Measurements from ENCODE around the gene RTP4. TPM values are rescaled to one million over a fixed set of nuclear protein-coding genes. Genes with fewer than 3 reads are reported as not detected.

RTP4 gene
- total and polyA plus RNA-seq, 2 experiments from 2014 or later, result 1.8 to 1.9 TPM

- Histone ChIP-seq H3K79me2 (no peaks in the 10 kb centered on the region), H3K4me2 (no peak overlapping the region), H3K4me3 (no peak overlapping the region), H4K20me1 (ENCODE audit: insufficient read depth, poor library complexity, severe bottlenecking) (no peaks in the 10 kb centered on the region), H3K36me3 (replicated peaks; ENCODE audit: insufficient read depth, low read depth) (no peaks in the 10 kb centered on the region), H3K9me2 (replicated peaks; ENCODE audit: insufficient read depth) (no peaks in the 10 kb centered on the region), H3K27me3 (no peaks in the 10 kb centered on the region), H3K27ac (no peak overlapping the region), H2AFZ (no peak overlapping the region), H3K4me1 (ENCODE audit: insufficient read depth) (no peaks in the 10 kb centered on the region), H3K9me3 (ENCODE audit: low read depth) (no peaks in the 10 kb centered on the region)
- WGBS (ENCODE audit: low lambda C conversion rate, missing lambda C conversion rate), result 49% methylated on average over 3 of the region's 3 CpGs
- TF ChIP-seq EZH2phosphoT487 (IDR thresholded peaks at IDR 0.05; ENCODE audit: low read depth, severe bottlenecking, unreplicated experiment) (no peak), CTCF (IDR thresholded peaks at IDR 0.05; ENCODE audit: poor library complexity) (no peak), EZH2 (IDR thresholded peaks at IDR 0.05; ENCODE audit: borderline replicate concordance) (no peak)
- DNase-seq (ENCODE audit: low spot score), result no peak
Measured at GRCh38 chr3:187360596-187360995, 7.6 kb upstream of the RTP4 start.

- Histone ChIP-seq H3K79me2 (no peaks in the 10 kb centered on the region), H3K4me2 (no peak overlapping the region), H4K20me1 (ENCODE audit: insufficient read depth, poor library complexity, severe bottlenecking) (no peaks in the 10 kb centered on the region), H3K27me3 (no peaks in the 10 kb centered on the region), H3K4me1 (ENCODE audit: insufficient read depth) (no peaks in the 10 kb centered on the region), H3K4me3 (no peak overlapping the region), H3K9me3 (ENCODE audit: low read depth) (no peaks in the 10 kb centered on the region), H3K27ac (no peak overlapping the region), H3K9me2 (replicated peaks; ENCODE audit: insufficient read depth) (no peaks in the 10 kb centered on the region), H3K36me3 (replicated peaks; ENCODE audit: insufficient read depth, low read depth) (no peaks in the 10 kb centered on the region), H2AFZ (no peak overlapping the region)
- WGBS (ENCODE audit: low lambda C conversion rate, missing lambda C conversion rate), result 40% methylated on average over 2 of the region's 2 CpGs
- TF ChIP-seq CTCF (IDR thresholded peaks at IDR 0.05; ENCODE audit: poor library complexity) (no peak), EZH2phosphoT487 (IDR thresholded peaks at IDR 0.05; ENCODE audit: low read depth, severe bottlenecking, unreplicated experiment) (no peak), EZH2 (IDR thresholded peaks at IDR 0.05; ENCODE audit: borderline replicate concordance) (no peak)
- DNase-seq (ENCODE audit: low spot score), result no peak
Measured at GRCh38 chr3:187361835-187362234, 6.3 kb upstream of the RTP4 start.

DNA sequence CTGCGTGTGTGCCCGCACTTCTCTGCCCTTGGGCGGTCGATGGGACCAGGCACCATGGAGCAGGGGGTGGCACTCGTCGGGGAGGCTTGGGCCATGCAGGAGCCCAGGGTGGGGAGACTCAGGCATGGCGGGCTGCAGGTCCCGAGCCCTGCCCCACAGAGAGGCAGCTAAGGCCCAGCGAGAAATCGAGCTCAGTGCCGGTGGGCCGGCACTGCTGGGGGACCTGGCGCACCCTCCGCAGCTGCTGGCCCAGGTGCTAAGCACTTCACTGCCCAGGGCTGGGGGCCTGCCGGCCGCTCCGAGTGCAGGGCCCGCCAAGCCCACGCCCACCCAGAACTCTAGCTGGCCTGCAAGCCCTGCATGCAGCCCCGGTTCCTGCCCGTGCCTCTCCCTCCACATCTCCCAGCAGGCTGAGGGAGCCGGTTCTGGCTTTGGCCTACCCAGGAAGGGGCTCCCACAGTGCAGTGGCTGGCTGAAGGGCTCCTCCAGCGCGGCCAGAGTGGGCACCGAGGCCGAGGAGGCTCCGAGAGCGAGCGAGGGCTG lies 553 bp upstream of the RTP4 start:
- no peaks in the 10 kb centered on the region for H3K9me3 ChIP-seq (ENCODE audit: low read depth)
- H3K79me2 ChIP-seq, result no peaks in the 10 kb centered on the region
- peak overlapping the region; percentile 64 for H3K4me2 ChIP-seq
- no peak overlapping the region for H2AFZ ChIP-seq
- TF ChIP-seq CTCF (IDR thresholded peaks at IDR 0.05; ENCODE audit: poor library complexity) (no peak), EZH2phosphoT487 (IDR thresholded peaks at IDR 0.05; ENCODE audit: low read depth, severe bottlenecking, unreplicated experiment) (no peak), EZH2 (IDR thresholded peaks at IDR 0.05; ENCODE audit: borderline replicate concordance) (no peak)
- H3K4me1 ChIP-seq (ENCODE audit: insufficient read depth), result no peaks in the 10 kb centered on the region
- WGBS (ENCODE audit: low lambda C conversion rate, missing lambda C conversion rate), result 96% methylated on average over 29 of the region's 29 CpGs
- no peaks in the 10 kb centered on the region for H4K20me1 ChIP-seq (ENCODE audit: insufficient read depth, poor library complexity, severe bottlenecking)
- peak overlapping the region; percentile 91 for H3K27ac ChIP-seq
- no peaks in the 10 kb centered on the region for H3K9me2 ChIP-seq (replicated peaks; ENCODE audit: insufficient read depth)
- H3K36me3 ChIP-seq (replicated peaks; ENCODE audit: insufficient read depth, low read depth), result no peaks in the 10 kb centered on the region
- DNase-seq (ENCODE audit: low spot score), result no peak
- H3K27me3 ChIP-seq, result no peaks in the 10 kb centered on the region
- H3K4me3 ChIP-seq, result no peak overlapping the region

DNA sequence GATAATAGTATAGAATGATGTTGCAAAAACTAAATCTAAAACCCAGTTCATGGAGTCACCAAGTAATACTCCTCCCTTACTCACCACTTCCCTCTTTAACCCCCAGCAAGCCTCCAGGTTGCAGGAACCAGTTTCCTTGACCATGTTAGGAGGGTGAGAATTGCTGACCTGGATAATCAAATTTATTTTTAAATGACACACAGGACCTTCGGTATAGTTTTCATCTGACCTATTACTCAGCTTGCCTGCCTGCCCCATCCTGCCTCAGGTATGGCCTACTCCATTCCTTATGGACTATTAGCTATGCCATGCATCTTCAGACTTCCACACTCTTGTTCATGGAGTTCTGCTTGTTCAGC lies 883 bp downstream of the RTP4 start:
- Histone ChIP-seq H3K9me3 (ENCODE audit: low read depth) (no peaks in the 10 kb centered on the region), H2AFZ (peak overlapping the region; percentile 67), H3K36me3 (replicated peaks; ENCODE audit: insufficient read depth, low read depth) (no peaks in the 10 kb centered on the region), H3K4me3 (no peak overlapping the region), H3K27ac (peak overlapping the region; percentile 91), H3K27me3 (no peaks in the 10 kb centered on the region), H3K9me2 (replicated peaks; ENCODE audit: insufficient read depth) (no peaks in the 10 kb centered on the region), H4K20me1 (ENCODE audit: insufficient read depth, poor library complexity, severe bottlenecking) (no peaks in the 10 kb centered on the region), H3K4me1 (ENCODE audit: insufficient read depth) (no peaks in the 10 kb centered on the region), H3K79me2 (no peaks in the 10 kb centered on the region), H3K4me2 (peak overlapping the region; percentile 64)
- WGBS (ENCODE audit: low lambda C conversion rate, missing lambda C conversion rate), result 100% methylated on average over 1 of the region's 1 CpG
- no peak for TF ChIP-seq CTCF (IDR thresholded peaks at IDR 0.05; ENCODE audit: poor library complexity)
- no peak for TF ChIP-seq EZH2phosphoT487 (IDR thresholded peaks at IDR 0.05; ENCODE audit: low read depth, severe bottlenecking, unreplicated experiment)
- TF ChIP-seq EZH2 (IDR thresholded peaks at IDR 0.05; ENCODE audit: borderline replicate concordance), result no peak
- DNase-seq (ENCODE audit: low spot score), result no peak
